Measurements from ENCODE around the gene JARID2.

DNA sequence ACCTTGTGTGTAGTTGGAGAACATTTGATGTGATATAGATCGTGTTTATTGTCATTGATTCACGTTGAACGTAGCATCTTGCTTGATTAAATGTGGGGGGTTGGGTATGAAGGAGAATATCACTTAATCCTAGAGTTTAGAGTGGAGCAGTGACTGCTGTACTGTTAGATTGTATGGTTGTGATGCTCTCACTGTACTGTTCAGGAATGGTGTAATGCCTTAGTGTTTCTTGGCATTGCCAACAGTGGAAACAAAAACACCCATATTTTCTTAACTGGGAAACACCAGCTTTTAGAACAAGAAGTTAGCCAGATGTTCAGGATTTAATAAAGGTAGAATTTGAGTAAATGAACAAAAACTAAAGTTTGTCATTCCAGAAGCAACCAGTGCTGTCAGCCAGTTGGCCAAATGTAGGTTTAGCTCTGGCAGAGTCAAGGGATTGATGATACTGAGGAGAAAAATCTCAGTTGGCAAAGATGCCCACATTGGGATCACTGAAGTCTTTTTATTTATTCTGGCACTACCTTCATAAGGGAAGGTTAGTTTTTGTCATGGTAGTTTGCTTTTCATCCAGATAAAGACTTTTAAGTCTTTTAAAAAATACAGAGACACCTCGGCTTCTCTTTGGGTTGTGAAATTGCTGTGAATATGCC is 129.9 kb downstream of the JARID2 start:
- TF ChIP-seq, protein P1, sequence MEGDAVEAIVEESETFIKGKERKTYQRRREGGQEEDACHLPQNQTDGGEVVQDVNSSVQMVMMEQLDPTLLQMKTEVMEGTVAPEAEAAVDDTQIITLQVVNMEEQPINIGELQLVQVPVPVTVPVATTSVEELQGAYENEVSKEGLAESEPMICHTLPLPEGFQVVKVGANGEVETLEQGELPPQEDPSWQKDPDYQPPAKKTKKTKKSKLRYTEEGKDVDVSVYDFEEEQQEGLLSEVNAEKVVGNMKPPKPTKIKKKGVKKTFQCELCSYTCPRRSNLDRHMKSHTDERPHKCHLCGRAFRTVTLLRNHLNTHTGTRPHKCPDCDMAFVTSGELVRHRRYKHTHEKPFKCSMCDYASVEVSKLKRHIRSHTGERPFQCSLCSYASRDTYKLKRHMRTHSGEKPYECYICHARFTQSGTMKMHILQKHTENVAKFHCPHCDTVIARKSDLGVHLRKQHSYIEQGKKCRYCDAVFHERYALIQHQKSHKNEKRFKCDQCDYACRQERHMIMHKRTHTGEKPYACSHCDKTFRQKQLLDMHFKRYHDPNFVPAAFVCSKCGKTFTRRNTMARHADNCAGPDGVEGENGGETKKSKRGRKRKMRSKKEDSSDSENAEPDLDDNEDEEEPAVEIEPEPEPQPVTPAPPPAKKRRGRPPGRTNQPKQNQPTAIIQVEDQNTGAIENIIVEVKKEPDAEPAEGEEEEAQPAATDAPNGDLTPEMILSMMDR (IDR thresholded peaks at IDR 0.05): no peak
- TF ChIP-seq EP300 (IDR thresholded peaks at IDR 0.05): no peak

Data from sigmoid colon (tissue), 4 donors.